Fibroblast of villous mesenchyme (primary cell): ENCODE results near the gene CDC14A. TPM values are rescaled to one million over a fixed set of nuclear protein-coding genes. Genes with fewer than 3 reads are reported as not detected.

Experiments
- DNase-seq: peaks from one replicate; pipeline ENCODE4 v3.0.0-alpha.2; 2010; ENCODE audit warnings: low read depth
- H3K4me3 ChIP-seq: 2 replicates; pipeline ENCODE4 v1.5.1; 2011; ENCODE audit warnings: low read depth, mild to moderate bottlenecking, low read length
- CTCF ChIP-seq: IDR thresholded peaks from 2 replicates; pipeline ENCODE4 v1.5.1; 2012; ENCODE audit warnings: low read depth, mild to moderate bottlenecking, low read length; ENCODE audit not compliant: insufficient read depth
- total RNA-seq: library from RNA; depleted of rRNA; stranded (reverse); fragments of >200 nt; gene quantifications from 2 replicates; pipeline ENCODE4 v1.2.3, GENCODE V29; 2012

Gene CDC14A
- total RNA-seq, 1 donor, result 5.2 TPM

- no peak for TF ChIP-seq CTCF
- no peak overlapping the region for H3K4me3 ChIP-seq
- no peak for DNase-seq
Measured at GRCh38 chr1:100462326-100463025, 110.2 kb downstream of the CDC14A start.

DNA sequence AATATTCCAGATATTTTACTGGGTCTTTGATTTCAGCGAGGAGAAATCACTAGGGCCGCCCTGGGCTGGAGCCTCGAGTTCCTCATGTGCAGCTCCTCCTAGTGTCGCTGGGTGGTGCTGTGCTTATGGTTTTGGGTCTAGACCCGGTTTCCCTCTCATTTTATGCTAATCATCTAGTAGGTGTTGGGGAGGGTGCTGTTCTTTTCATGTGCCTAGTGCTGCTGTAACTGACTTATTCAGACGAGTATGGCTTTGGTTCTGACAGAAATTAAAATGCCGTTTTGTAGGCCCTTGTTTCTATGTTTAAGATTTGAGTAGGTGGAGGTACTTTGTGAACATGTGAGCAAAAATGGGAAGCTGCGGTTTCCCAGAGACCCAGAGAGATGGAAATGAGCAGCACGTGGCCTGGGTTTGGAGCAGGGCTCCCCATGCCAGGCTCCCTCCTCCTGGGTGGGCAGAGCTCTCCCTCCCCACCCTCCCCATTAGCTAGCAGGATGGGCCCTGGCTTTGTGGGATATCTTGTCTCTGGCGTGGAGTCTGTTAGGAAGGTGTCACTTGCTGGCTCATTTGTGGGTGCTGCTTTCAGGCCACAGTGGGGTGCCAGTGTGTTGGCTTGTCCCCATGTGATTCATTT, 111.6 kb downstream of the CDC14A start:
- DNase-seq, result peak; percentile 68
- peak; percentile 94 for TF ChIP-seq CTCF

DNA sequence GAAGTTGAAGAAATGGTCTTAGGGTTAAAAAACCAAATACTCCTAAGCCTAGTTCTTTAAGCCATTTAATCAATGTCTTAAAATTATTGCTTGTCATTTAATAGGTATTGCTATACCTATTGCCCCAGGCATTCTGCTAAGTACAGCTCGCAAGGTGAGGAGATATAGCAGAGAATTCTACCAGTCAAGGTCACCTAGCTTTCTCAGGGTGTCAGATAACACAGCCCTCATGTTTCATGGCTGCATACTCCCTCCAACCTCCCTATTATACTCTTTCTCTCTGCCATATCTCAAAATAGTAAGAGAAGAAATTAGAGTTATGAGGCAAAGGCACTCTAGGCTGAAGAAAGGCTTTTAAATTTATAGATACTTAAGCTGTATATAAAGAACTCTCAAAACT, 117.3 kb downstream of the CDC14A start:
- TF ChIP-seq CTCF, result no peak
- no peak overlapping the region for H3K4me3 ChIP-seq
- DNase-seq, result no peak

More for the DNA sequence above, 111.6 kb downstream of the CDC14A start:
- H3K4me3 ChIP-seq, result no peak overlapping the region

DNA sequence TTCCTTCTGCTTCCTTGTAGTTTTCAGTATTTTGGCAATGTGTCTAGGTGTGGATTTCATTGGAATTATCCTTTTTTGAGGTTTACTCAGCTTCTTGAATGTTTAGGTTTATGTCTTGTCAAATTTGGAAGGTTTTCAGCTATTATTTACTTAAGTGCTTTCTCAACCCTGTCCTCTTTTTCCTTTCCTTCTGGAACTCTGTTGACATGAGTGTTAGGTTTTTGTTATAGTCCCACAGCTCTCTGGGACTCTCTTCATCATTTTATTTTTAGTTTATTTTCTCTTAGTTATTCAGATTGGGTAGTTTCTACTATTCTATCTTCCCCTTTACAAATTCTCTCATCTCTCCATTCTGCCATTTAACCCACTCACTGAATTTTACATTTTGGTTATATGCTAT, 122.5 kb downstream of the CDC14A start:
- no peak for TF ChIP-seq CTCF
- H3K4me3 ChIP-seq, result no peak overlapping the region
- no peak for DNase-seq

GRCh38 chr1:100476735-100477290, 124.5 kb downstream of the CDC14A start:
- no peak for TF ChIP-seq CTCF
- no peak overlapping the region for H3K4me3 ChIP-seq
- no peak for DNase-seq

GRCh38 chr1:100478816-100479215, 126.5 kb downstream of the CDC14A start:
- H3K4me3 ChIP-seq, result no peak overlapping the region
- DNase-seq, result no peak
- TF ChIP-seq CTCF, result no peak
